GM12872 (cell line): Measurements from ENCODE around the gene ABCC3.

Experiments used
- TF ChIP-seq, protein P1 (sequence below): IDR thresholded peaks from 3 replicates; pipeline ENCODE4 v1.5.1; 2011; ENCODE audit warnings: low read depth, mild to moderate bottlenecking, low read length, moderate library complexity; ENCODE audit not compliant: insufficient read depth

The ABCC3 gene

DNA sequence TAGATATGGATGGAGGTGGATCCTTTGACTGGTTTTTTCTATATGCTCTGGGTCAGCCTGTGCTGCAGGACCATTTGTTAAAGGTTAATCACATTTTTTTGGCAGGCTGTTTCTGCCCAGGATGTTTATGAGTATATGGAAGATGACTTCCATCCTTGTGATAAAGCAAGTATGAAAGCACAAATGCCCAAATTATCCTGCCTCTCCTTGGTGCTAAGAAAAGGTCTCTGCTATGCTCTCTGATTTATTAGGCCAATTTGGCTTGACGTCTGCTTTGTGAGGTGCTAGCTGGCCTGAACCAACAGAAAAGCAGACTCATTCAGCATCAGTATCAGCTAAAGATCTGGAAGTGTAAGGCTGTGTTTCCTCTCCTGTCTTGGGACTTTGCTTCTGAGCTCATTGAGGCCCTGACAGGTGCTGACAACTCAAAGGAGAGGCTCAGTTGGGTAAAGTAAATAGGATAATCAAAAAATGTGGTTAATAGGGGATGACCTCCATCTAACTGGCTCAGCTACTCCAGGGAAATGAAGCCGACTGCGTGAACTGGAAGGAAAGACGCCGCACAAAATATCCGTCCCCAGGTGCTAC lies 57.9 kb downstream of the ABCC3 start:
- TF ChIP-seq, protein P1, sequence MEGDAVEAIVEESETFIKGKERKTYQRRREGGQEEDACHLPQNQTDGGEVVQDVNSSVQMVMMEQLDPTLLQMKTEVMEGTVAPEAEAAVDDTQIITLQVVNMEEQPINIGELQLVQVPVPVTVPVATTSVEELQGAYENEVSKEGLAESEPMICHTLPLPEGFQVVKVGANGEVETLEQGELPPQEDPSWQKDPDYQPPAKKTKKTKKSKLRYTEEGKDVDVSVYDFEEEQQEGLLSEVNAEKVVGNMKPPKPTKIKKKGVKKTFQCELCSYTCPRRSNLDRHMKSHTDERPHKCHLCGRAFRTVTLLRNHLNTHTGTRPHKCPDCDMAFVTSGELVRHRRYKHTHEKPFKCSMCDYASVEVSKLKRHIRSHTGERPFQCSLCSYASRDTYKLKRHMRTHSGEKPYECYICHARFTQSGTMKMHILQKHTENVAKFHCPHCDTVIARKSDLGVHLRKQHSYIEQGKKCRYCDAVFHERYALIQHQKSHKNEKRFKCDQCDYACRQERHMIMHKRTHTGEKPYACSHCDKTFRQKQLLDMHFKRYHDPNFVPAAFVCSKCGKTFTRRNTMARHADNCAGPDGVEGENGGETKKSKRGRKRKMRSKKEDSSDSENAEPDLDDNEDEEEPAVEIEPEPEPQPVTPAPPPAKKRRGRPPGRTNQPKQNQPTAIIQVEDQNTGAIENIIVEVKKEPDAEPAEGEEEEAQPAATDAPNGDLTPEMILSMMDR, result no peak

DNA sequence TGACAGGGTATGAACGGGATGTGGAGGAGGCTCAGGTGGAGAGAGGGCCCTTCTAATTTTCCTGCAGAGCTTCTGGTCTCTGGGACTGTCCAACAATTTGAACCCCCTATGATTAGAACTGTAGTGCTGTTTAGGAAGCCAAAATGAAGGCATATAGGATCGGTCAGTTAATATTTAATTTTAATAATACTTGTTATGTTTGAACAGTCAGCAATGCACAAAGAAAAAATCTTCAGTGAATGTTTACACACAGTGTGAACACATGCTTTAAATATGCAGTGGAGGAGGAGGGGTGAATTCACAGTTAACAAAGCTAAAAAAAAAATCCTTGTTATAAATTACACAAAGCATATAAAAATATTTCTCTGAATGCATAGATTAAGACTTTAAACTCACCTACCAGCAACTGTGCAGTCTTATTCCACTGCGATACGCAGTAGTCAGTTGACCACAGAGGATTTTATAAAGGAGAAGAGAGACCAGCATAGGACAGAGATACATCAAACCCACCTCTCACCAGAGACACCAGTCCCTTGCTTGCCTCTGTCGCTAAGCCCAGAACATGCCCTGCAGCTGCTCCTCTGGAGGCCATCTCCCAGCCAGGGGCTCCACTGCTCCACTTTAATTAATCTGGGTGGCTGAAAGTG lies 58.5 kb downstream of the ABCC3 start:
- TF ChIP-seq, protein P1, result no peak

DNA sequence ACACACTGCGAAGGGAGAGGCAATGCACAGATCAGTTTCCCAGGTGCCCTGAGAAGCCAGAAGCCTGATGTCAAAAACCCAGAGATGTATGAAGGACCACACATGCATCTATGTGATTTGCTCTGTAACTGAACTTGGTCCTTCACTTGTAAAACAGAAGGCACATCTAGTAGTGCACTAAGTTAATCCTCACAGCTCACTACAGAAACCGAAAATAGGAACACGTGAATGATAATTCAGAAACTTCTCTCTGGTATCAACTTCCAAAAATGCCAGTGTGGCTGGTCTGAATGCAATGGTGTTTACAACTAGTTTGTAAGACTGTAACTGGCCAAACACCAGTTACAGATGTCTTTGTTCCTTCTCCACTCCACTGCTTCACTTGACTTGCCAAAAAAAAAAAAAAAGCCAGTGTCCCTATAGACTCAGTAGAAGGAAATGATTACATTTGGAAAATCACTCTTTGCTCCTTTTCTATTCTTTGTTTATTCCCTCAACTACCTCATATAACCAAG lies 61.7 kb downstream of the ABCC3 start:
- TF ChIP-seq, protein P1, result no peak

DNA sequence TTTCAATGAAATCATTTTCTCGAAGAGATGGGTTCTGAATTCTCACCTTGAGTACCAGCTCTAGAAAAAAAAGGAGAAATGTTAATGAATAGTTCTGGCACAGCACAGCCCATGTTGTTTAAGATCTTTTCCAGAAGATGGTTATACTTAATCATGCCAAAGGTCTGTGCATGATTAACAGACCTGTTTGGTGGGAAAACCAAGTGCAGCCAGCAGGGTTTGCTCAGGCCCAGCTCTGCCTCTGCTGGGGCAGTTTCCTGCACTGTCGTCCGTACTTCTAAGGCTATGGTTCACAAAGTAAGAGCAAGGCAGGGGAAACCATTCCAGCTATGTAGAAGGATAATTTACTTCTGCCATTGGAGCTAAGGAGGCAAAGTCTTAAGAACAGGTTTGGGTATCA lies 62.4 kb downstream of the ABCC3 start:
- TF ChIP-seq, protein P1, result no peak

DNA sequence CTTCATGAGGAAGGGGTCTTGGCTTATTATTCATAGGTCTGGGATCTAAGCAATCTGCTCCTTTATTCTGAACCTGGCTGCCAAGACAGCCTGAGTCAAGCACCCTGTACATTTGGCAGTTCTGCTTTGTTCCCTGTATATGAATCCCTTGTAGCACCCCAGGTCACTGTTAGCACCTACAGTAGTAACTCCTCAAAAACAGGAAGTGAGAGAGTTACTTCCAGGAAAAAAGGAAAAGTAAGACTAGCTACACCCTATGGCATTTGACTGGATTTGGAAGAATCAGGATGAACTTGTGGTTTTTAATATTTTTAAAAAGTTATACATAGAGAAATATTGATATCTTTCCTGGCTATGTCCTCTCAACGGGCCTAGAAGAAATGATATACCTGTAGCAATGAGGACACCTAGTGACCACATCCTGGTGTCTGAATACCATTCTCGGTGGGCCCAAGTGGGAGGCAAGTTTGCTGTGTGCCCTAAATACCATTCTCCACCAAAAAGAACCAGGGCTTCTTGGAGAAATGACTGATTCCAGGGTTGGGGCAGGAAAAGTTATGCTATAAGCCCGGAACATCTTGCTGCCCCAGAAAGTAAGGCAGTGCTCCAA lies 63.1 kb downstream of the ABCC3 start:
- TF ChIP-seq, protein P1, result no peak

DNA sequence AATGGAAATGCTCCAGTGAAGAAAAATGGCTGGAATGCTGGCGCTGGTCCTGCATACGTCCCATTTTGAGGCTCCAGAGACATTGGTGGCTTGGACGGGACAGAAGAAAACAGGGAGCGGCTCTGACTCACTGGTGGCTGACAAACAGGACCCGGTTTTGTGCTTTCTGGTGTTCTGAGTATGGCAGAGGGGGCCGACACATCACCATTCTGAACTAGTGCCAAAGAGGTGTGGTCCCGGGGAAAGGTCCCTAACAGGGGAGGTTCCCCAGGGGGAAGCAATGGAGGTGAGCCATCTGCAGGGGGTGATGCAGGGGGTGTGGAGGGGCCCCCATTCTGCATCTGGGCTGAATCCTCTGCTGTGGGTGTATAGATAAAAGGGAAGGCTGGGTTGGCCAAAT lies 64.7 kb downstream of the ABCC3 start:
- TF ChIP-seq, protein P1, result no peak

DNA sequence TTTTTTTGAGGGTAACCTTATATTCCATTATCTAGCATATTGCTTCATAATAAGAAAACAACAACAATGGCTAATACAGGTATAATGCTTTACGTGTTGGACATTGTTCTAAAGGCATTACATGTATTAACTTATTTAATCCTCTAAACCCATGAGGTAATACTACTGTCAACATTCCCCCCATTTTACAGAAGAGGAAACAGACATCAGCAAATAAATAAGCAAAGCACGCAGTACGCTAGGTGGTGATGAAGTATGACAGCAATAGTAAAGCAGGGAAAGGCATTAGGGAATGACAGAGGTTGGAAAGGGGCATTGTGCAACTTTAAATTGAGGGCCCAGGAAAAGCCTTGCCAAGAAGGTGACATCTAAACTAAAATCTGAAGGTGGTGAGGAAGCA lies 68.5 kb downstream of the ABCC3 start:
- TF ChIP-seq, protein P1, result no peak
